Right atrium auricular region (tissue), 2 donors: Measurements from ENCODE around the gene INS. TPM values are rescaled to one million over a fixed set of nuclear protein-coding genes. Genes with fewer than 3 reads are reported as not detected.

ENCODE experiments used
- DNase-seq: peaks from one replicate; pipeline ENCODE4 v3.0.0-alpha.2; 2019; ENCODE audit warnings: low spot score
- H3K27ac ChIP-seq, 2 donors: fragments of 200-600 bp; sonication (generic); 1 replicate in 1 of 2; 2 replicates in 1 of 2; pipeline ENCODE4 v1.5.1; 2016 to 2019
- H3K27me3 ChIP-seq, 2 donors: fragments of 200-600 bp; sonication (generic); one replicate each; pipeline versions ENCODE4 v1.5.1 to v1.6.0; 2017 to 2019
- H3K36me3 ChIP-seq: fragments of 200-600 bp; sonication (generic); one replicate; pipeline ENCODE4 v1.5.1; 2016
- H3K4me1 ChIP-seq, 2 donors: fragments of 200-600 bp; sonication (generic); one replicate each; pipeline versions ENCODE4 v1.5.1 to v1.6.0; 2017 to 2019
- H3K4me3 ChIP-seq, 2 donors: fragments of 200-600 bp; sonication (generic); 1 replicate in 1 of 2; 2 replicates in 1 of 2; pipeline ENCODE4 v1.5.1; 2017 to 2019; ENCODE audit warnings: mild to moderate bottlenecking in 1 of 2, moderate library complexity in 1 of 2
- H3K9me3 ChIP-seq, 2 donors: fragments of 200-600 bp; sonication (generic); one replicate each; pipeline ENCODE4 v1.5.1; 2019
- total RNA-seq, 2 donors: library from RNA; depleted of rRNA; stranded (reverse); fragments of >200 nt; gene quantifications; one replicate each; pipeline ENCODE4 v1.1.0, GENCODE V29; 2016
- TF ChIP-seq, protein P1 (sequence below), 2 donors: fragments of 200-600 bp; sonication (generic); IDR thresholded peaks; one replicate each; pipeline ENCODE4 v1.5.1; 2019; ENCODE audit warnings: antibody characterized with exemption in 2 of 2

Gene INS
- total RNA-seq, 2 donors from 2014 or later = not detected

DNA sequence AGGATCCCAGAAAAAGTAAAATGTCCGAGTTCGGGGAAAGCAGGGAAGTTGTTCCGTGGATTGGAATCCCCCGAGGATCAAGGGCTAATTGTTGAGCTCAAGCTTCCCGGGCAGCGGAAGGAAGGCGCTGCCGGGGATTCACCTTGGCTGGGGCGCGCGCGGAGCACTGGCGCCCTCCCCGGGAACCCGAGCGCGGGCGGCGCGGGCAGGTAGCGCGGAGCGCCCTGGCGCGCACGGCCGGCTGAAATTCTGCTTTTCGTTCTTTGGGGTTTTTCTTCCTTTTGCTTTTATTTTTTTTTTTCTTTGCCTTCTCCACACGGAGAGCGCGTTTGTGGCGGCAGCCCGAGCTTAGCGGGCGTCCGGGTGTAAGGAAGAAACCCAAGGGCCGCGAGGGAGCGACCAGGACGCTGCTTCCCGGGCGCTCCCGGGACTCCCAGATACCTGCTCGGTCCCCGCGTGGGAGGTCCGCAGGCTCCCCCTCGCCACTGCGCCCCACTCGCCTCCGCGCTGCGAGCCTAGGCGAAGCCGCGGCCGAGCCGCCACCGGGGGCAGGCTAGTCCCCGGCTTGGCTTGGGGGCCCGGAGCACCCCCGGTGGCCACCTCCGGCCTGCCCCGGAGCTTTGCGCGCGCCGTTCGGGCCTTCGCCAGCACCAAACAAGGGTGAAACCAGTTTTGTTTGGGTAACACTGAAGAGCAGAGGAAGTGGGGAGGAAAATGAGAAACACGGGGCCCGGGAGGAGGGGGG lies 17.0 kb downstream of the INS start:
- Histone ChIP-seq H3K27me3 (peaks cover 20 to 46% of the 10 kb centered on the region in 2 donors), H3K4me1 (peaks cover 0 to 25% of the 10 kb centered on the region in 2 donors), H3K9me3 (no peaks in the 10 kb centered on the region), H3K27ac (no peak overlapping the region), H3K36me3 (no peaks in the 10 kb centered on the region), H3K4me3 (peak overlapping the region in 1 of 2 donors; percentile 15)
- DNase-seq = no peak
- TF ChIP-seq, protein P1, sequence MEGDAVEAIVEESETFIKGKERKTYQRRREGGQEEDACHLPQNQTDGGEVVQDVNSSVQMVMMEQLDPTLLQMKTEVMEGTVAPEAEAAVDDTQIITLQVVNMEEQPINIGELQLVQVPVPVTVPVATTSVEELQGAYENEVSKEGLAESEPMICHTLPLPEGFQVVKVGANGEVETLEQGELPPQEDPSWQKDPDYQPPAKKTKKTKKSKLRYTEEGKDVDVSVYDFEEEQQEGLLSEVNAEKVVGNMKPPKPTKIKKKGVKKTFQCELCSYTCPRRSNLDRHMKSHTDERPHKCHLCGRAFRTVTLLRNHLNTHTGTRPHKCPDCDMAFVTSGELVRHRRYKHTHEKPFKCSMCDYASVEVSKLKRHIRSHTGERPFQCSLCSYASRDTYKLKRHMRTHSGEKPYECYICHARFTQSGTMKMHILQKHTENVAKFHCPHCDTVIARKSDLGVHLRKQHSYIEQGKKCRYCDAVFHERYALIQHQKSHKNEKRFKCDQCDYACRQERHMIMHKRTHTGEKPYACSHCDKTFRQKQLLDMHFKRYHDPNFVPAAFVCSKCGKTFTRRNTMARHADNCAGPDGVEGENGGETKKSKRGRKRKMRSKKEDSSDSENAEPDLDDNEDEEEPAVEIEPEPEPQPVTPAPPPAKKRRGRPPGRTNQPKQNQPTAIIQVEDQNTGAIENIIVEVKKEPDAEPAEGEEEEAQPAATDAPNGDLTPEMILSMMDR (IDR thresholded peaks at IDR 0.05) = peak in 1 of 2 donors; percentile 58

DNA sequence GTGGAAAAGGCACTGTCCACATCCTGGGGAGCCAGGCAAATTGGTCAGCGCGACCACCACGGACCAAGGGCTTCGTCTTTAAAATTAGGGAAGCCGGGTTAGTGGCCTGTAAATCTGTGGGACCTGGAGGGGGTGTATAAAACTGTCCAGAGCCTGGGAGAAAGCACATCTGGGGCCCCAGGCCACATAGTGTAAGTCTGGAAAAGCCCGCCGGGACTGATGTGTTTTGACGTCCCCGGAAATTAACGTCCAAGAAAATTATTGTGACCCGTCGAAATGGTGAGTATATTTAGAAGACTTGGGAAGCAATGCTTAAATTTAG lies 17.6 kb downstream of the INS start:
- Histone ChIP-seq H3K9me3 (no peaks in the 10 kb centered on the region), H3K36me3 (no peaks in the 10 kb centered on the region), H3K27me3 (peaks cover 20 to 46% of the 10 kb centered on the region in 2 donors), H3K4me3 (no peak overlapping the region), H3K4me1 (peaks cover 0 to 25% of the 10 kb centered on the region in 2 donors), H3K27ac (no peak overlapping the region)
- TF ChIP-seq, protein P1 (IDR thresholded peaks at IDR 0.05) = no peak
- DNase-seq = no peak

DNA sequence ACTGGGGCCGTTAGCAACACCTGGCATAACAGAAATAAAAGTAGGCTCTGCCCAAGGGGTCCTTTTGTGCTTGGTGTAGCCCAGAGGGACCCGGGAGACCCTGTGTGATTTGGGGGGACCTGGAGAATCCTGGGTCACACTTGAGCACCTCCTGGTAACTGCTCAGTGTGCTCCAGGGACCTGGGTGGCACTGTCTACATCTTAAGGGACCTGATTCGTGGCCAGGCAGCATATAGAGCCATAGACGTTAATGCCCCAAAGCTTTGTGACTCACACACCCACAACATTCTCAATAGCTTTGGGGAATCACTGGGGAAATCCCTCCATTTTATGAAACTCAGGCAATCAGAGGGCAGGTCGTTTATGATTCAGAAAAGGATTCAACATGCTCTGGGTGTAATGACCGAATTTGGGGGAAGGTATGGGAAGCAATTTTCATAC lies 18.2 kb downstream of the INS start:
- peaks cover 0 to 26% of the 10 kb centered on the region in 2 donors for H3K4me1 ChIP-seq

DNA sequence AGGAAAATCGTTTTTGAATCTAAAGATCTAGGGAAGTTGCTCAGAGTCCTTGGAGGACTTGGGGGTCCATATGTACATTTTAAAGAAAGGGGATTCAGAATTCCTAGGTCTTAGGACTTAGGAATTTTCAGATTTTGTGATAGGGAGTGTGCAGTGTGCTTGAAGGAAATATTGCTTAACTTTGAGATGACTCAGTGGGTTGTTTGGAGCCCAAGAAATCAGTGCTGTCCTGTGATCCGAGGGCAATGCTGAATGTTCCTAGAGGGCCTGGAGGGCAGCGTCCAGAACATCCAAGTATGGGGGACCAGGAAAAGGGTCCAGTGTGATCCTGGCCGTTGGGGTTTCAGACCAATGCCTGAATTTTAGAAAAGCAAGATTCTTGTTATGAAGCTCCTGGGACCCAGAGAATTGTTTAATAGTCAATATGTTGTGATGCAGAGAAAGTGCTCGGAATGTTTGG lies 18.7 kb downstream of the INS start:
- Histone ChIP-seq H3K36me3 (no peaks in the 10 kb centered on the region), H3K4me3 (no peak overlapping the region), H3K9me3 (no peaks in the 10 kb centered on the region), H3K4me1 (peaks cover 0 to 31% of the 10 kb centered on the region in 2 donors), H3K27ac (no peak overlapping the region), H3K27me3 (peaks cover 20 to 51% of the 10 kb centered on the region in 2 donors)
- TF ChIP-seq, protein P1 (IDR thresholded peaks at IDR 0.05) = no peak
- no peak for DNase-seq

More for the DNA sequence above, 18.2 kb downstream of the INS start:
- TF ChIP-seq, protein P1 (IDR thresholded peaks at IDR 0.05) = no peak
- DNase-seq = no peak
- Histone ChIP-seq H3K9me3 (no peaks in the 10 kb centered on the region), H3K27me3 (peaks cover 20 to 47% of the 10 kb centered on the region in 2 donors), H3K36me3 (no peaks in the 10 kb centered on the region), H3K27ac (no peak overlapping the region), H3K4me3 (no peak overlapping the region)

DNA sequence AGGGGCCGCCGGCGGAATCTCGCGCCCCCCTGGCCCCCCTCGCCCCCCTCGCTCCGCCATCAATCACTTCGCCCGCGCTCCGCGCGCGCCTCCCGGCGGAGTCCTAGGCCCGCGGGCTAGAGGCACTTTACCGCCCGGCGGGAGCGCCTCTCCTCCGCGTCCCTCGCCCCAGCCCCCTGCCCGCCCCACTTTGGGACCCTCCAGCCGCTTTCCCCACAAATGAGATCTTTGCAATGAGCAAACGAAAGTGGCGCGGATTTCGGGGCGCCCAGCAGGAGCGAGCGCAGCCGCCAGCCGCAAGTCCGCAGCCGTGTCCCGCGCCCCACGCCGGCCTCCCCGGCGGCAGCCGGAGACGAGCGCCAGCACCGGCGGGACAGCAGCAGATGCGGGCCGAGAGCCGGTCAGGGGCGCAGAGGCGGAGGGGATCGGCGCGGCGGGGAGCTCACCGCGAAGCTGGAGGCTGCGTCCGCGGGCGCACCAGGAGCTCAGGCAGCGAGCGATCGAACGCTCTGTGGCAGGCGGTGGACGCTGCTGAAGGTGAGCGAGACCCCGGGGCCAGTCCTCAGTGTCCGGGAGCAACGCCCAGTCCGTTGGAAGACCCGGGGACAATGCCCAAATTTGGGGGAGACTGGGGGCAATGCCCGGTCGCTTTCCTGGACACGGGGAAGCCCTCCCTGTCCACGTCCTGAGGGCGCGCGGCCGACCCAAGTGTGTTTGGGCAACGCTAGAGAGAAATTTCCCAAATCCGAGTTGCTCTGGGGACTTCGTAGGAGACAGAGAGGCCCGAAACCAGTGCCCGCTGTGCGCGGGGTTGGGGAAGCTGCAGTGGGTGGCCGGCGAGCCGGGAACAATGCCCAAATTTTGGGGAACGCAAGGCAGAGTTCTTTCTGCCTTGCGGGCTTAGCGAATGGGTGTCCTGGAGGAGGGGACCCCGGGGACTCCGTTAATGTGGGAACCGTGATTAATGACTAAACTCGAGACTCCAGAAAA lies 20.3 kb downstream of the INS start:
- H3K27ac ChIP-seq = no peak overlapping the region
- no peak for DNase-seq
- peaks cover 0 to 40% of the 10 kb centered on the region in 2 donors for H3K4me1 ChIP-seq

More for the DNA sequence above, 20.3 kb downstream of the INS start:
- H3K36me3 ChIP-seq = no peaks in the 10 kb centered on the region
- TF ChIP-seq, protein P1 (IDR thresholded peaks at IDR 0.05) = no peak
- no peaks in the 10 kb centered on the region for H3K9me3 ChIP-seq
- peak overlapping the region in 1 of 2 donors; percentile 32 for H3K4me3 ChIP-seq
- H3K27me3 ChIP-seq = peaks cover 20 to 51% of the 10 kb centered on the region in 2 donors
